GM21447 (cell line): ENCODE measurements around the gene LCORL.
"Not testable (repeated sequence)": the region's sequence is repeated elsewhere in the genome, so short reads cannot be mapped to it uniquely, and the experiment has no call there.

Source experiments
- ATAC-seq: cut with Tn5 transposase; IDR thresholded peaks from one replicate; pipeline ENCODE4 v1.9.1; 2021; ENCODE audit not compliant: unreplicated experiment

The LCORL gene

GRCh38 chr4:17865866-17866363 lies 155.6 kb downstream of the LCORL start:
- ATAC-seq, result no peak

GRCh38 chr4:17861906-17862305 lies 159.6 kb downstream of the LCORL start:
- ATAC-seq, result not testable (repeated sequence)

- ATAC-seq, result no peak
Observed at GRCh38 chr4:17859793-17860406, 161.7 kb downstream of the LCORL start.

GRCh38 chr4:17854036-17854435 lies 167.5 kb downstream of the LCORL start:
- no peak for ATAC-seq

GRCh38 chr4:17851959-17852358 lies 169.6 kb downstream of the LCORL start:
- no peak for ATAC-seq

GRCh38 chr4:17850295-17850694 lies 171.3 kb downstream of the LCORL start:
- ATAC-seq, result not testable (repeated sequence)

GRCh38 chr4:17846266-17846665 lies 175.3 kb downstream of the LCORL start:
- no peak for ATAC-seq

GRCh38 chr4:17823871-17824669 lies 197.5 kb downstream of the LCORL start:
- no peak for ATAC-seq

- peak; percentile 75 for ATAC-seq
Observed at GRCh38 chr4:17817027-17817426, 204.5 kb downstream of the LCORL start.

- no peak for ATAC-seq
Observed at GRCh38 chr4:17816142-17816541, 205.4 kb downstream of the LCORL start.

- no peak for ATAC-seq
Observed at GRCh38 chr4:17814140-17814539, 207.4 kb downstream of the LCORL start.

- ATAC-seq, result no peak
Observed at GRCh38 chr4:17812801-17813200, 208.8 kb downstream of the LCORL start.

- no peak for ATAC-seq
Observed at GRCh38 chr4:17812125-17812524, 209.4 kb downstream of the LCORL start.

- peak; percentile 23 for ATAC-seq
Observed at GRCh38 chr4:17811078-17811603, 210.4 kb downstream of the LCORL start.

- peak; percentile 88 for ATAC-seq
Observed at GRCh38 chr4:17810260-17811077, 211.1 kb downstream of the LCORL start, which contains the start of the genes DCAF16 and NCAPG. TSS of gene DCAF16 (minus strand) at chr4:17810757. CDS start at chr4:17804141, 6,616 bp downstream. TSS of gene NCAPG (plus strand) at chr4:17810979. CDS start at chr4:17811078, 99 bp downstream.

- ATAC-seq, result no peak
Observed at GRCh38 chr4:17809667-17810066, 211.9 kb downstream of the LCORL start.

GRCh38 chr4:17807446-17807845 lies 214.1 kb downstream of the LCORL start:
- no peak for ATAC-seq

GRCh38 chr4:17805580-17806155 lies 215.9 kb downstream of the LCORL start:
- no peak for ATAC-seq

- ATAC-seq, result no peak
Observed at GRCh38 chr4:17797808-17798207, 223.7 kb downstream of the LCORL start.

- no peak for ATAC-seq
Observed at GRCh38 chr4:17794730-17795129, 226.8 kb downstream of the LCORL start.
